GM06990 (cell line): ENCODE results near the gene ETV6.
"Not testable (repeated sequence)": the region's sequence is repeated elsewhere in the genome, so short reads cannot be mapped to it uniquely, and the experiment has no call there.

Experiments used
- DNase-seq: peaks from one replicate; pipeline ENCODE4 v3.0.0-alpha.2; 2011; ENCODE audit not compliant: insufficient read length; ENCODE audit errors: extremely low read depth
- H3K27me3 ChIP-seq: replicated peaks from 2 replicates; pipeline ENCODE4 v1.6.0; 2011; ENCODE audit warnings: low read length; ENCODE audit not compliant: control insufficient read depth, insufficient read depth
- H3K36me3 ChIP-seq: 2 replicates; pipeline ENCODE4 v1.5.1; 2011; ENCODE audit warnings: low read length; ENCODE audit not compliant: control insufficient read depth, insufficient read depth
- H3K4me3 ChIP-seq: replicated peaks from 2 replicates; pipeline ENCODE4 v1.5.1; 2011; ENCODE audit warnings: low read depth, mild to moderate bottlenecking, control low read depth, low read length
- CTCF ChIP-seq: IDR thresholded peaks from 2 replicates; pipeline ENCODE4 v1.5.1; 2011; ENCODE audit warnings: low read length, control low read depth, mild to moderate bottlenecking, inconsistent platforms; ENCODE audit not compliant: insufficient read depth, poor library complexity, severe bottlenecking

The ETV6 gene

GRCh38 chr12:11615481-11615880, 34.0 kb upstream of the ETV6 start:
- H3K36me3 ChIP-seq: no peaks in the 10 kb centered on the region
- no peak for DNase-seq
- no peaks in the 10 kb centered on the region for H3K27me3 ChIP-seq
- TF ChIP-seq CTCF: no peak
- no peak overlapping the region for H3K4me3 ChIP-seq

GRCh38 chr12:11618046-11618445, 31.4 kb upstream of the ETV6 start:
- TF ChIP-seq CTCF: no peak
- no peak for DNase-seq
- Histone ChIP-seq H3K27me3 (no peaks in the 10 kb centered on the region), H3K4me3 (no peak overlapping the region), H3K36me3 (no peaks in the 10 kb centered on the region)

GRCh38 chr12:11621797-11622423, 27.6 kb upstream of the ETV6 start:
- Histone ChIP-seq H3K36me3 (no peaks in the 10 kb centered on the region), H3K27me3 (no peaks in the 10 kb centered on the region), H3K4me3 (no peak overlapping the region)
- DNase-seq: no peak
- TF ChIP-seq CTCF: peak; percentile 28

GRCh38 chr12:11622876-11623281, 26.6 kb upstream of the ETV6 start:
- H3K4me3 ChIP-seq: no peak overlapping the region
- no peaks in the 10 kb centered on the region for H3K36me3 ChIP-seq
- no peaks in the 10 kb centered on the region for H3K27me3 ChIP-seq
- TF ChIP-seq CTCF: peak; percentile 28
- no peak for DNase-seq

GRCh38 chr12:11623382-11623781, 26.1 kb upstream of the ETV6 start:
- Histone ChIP-seq H3K36me3 (no peaks in the 10 kb centered on the region), H3K27me3 (no peaks in the 10 kb centered on the region), H3K4me3 (no peak overlapping the region)
- DNase-seq: no peak
- TF ChIP-seq CTCF: no peak

GRCh38 chr12:11624116-11624515, 25.4 kb upstream of the ETV6 start:
- DNase-seq: no peak
- no peaks in the 10 kb centered on the region for H3K36me3 ChIP-seq
- H3K27me3 ChIP-seq: no peaks in the 10 kb centered on the region
- TF ChIP-seq CTCF: no peak
- H3K4me3 ChIP-seq: no peak overlapping the region

- H3K36me3 ChIP-seq, DNase-seq, H3K4me3 ChIP-seq, H3K27me3 ChIP-seq: not testable (repeated sequence)
Measured at GRCh38 chr12:11627709-11628108, 21.8 kb upstream of the ETV6 start.
